ES-I3 (cell line): ENCODE data around the gene SGSH.

Experiments used
- H3K36me3 ChIP-seq: 2 replicates; pipeline ENCODE4 v1.6.1; 2013; ENCODE audit warnings: mild to moderate bottlenecking, low read length, control low read depth, moderate library complexity; ENCODE audit not compliant: insufficient read depth
- H3K4me1 ChIP-seq: 2 replicates; pipeline ENCODE4 v1.6.1; 2013; ENCODE audit warnings: mild to moderate bottlenecking, control low read depth, low read length; ENCODE audit not compliant: insufficient read depth
- H3K9ac ChIP-seq: 2 replicates; pipeline ENCODE4 v1.6.1; 2013; ENCODE audit warnings: low read depth, mild to moderate bottlenecking, low read length, moderate library complexity
- H3K9me3 ChIP-seq: 2 replicates; pipeline ENCODE4 v1.6.1; 2013; ENCODE audit warnings: mild to moderate bottlenecking, low read length, moderate library complexity; ENCODE audit not compliant: control insufficient read depth, insufficient read depth

The SGSH gene

GRCh38 chr17:80168371-80168770 lies 51.8 kb downstream of the SGSH start:
- Histone ChIP-seq H3K9me3 (no peaks in the 10 kb centered on the region), H3K36me3 (no peaks in the 10 kb centered on the region), H3K9ac (no peak overlapping the region), H3K4me1 (no peaks in the 10 kb centered on the region; the same call in 1 of the 2 replicates)

- Histone ChIP-seq H3K36me3 (no peaks in the 10 kb centered on the region), H3K9me3 (no peaks in the 10 kb centered on the region), H3K4me1 (no peaks in the 10 kb centered on the region; the same call in 1 of the 2 replicates), H3K9ac (no peak overlapping the region)
Measured at GRCh38 chr17:80166446-80166845, 53.7 kb downstream of the SGSH start.

DNA sequence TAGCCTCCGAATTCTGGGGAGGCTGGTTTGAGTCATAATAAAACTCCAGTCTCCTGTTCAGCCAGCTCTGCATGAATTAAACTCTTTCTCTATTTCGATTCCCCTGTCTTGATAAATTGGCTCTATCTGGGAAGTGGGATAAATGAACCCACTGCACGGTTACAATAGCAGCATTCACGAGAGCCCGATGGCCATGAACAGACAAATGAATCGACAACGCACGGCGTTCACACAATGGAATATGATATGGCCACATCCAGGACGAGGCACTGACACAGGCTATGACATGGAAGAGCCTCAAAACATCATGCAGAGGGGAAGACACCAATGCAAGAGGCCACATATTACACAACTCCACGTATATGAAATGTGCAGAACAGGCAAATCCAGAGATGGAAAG lies 55.9 kb downstream of the SGSH start:
- Histone ChIP-seq H3K4me1 (peaks cover 14% of the 10 kb centered on the region), H3K36me3 (no peaks in the 10 kb centered on the region), H3K9ac (no peak overlapping the region), H3K9me3 (no peaks in the 10 kb centered on the region)

DNA sequence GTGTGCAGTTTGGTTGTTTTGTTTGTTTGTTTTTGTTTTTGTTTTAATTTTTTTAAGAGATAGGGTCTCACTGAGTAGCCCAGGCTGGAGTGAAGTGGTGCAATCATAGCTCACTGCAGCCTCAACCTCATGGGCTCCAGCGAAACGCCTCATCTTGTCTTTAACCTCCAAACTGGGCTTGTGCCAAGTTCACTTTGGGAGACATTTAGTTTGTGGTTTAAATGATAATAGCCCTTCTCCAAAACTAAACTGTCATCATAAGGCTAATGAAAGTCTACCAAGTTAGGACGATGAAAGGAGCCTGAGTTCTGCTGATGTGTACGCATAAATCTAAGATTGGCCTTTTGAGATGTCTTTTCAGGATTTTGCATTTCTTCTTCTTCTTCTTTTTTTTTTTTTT lies 56.8 kb downstream of the SGSH start:
- peaks cover 14% of the 10 kb centered on the region for H3K4me1 ChIP-seq
- H3K9ac ChIP-seq = no peak overlapping the region
- no peaks in the 10 kb centered on the region for H3K36me3 ChIP-seq
- no peaks in the 10 kb centered on the region for H3K9me3 ChIP-seq

- Histone ChIP-seq H3K36me3 (no peaks in the 10 kb centered on the region), H3K9me3 (peaks cover 5% of the 10 kb centered on the region; the same call in 1 of the 2 replicates), H3K9ac (no peak overlapping the region; the same call in 1 of the 2 replicates), H3K4me1 (peaks cover 14% of the 10 kb centered on the region)
Measured at GRCh38 chr17:80160536-80160935, 59.6 kb downstream of the SGSH start.
